K562 (cell line): ENCODE results near the gene MYO15B. TPM values are rescaled to one million over a fixed set of nuclear protein-coding genes. Genes with fewer than 3 reads are reported as not detected.

Experiments
- ATAC-seq: fragments of 200-7000 bp; cut with Tn5 transposase; 3 replicates; pipeline ENCODE4 v1.9.1; 2020; ENCODE audit warnings: moderate library complexity
- BruUV-seq: library from RNA; stranded (reverse); fragments of 400-500 nt; replicated peaks from 2 replicates; lab custom pipeline; 2021; lab: Mats Ljungman, UMichigan
- CTCF ChIA-PET: fragments of 300-600 bp; formaldehyde crosslinking; extraction: SDS; loops from one replicate; lab custom pipeline; 2021; ENCODE audit warnings: low intra/inter-chr PET ratio; lab: Yijun Ruan, JAX
- POLR2A ChIA-PET: fragments of 300-600, 350-650 bp; sonication (Branson Sonifier 250); formaldehyde crosslinking; extraction: SDS; loops from one replicate; lab custom pipeline; 2021; ENCODE audit warnings: antibody characterized with exemption, inconsistent platforms; lab: Yijun Ruan, JAX
- DNase-seq, 4 experiments: peaks; one replicate each; pipeline versions ENCODE4 v3.0.0 to v3.0.0-alpha.2; 2011 to 2018; ENCODE audit warnings: low spot score in 3 of 4, mixed read lengths in 3 of 4; ENCODE audit errors: extremely low read depth in 1 of 4
- FAIRE-seq: peaks from 2 replicates; lab custom pipeline; 2011; peaks lifted over from hg19 to GRCh38; lab: Jason Lieb, UNC
- H2AFZ ChIP-seq: 2 replicates; pipeline ENCODE4 v1.6.0; 2011; ENCODE audit warnings: low read depth, low read length, control low read depth, inconsistent platforms
- H3K27ac ChIP-seq: fragments of 200-600 bp; 3 replicates; pipeline ENCODE4 v1.8.0; 2011; ENCODE audit warnings: low read depth, mild to moderate bottlenecking, control low read depth, inconsistent platforms, low read length, moderate library complexity, mixed read lengths; ENCODE audit errors: extremely low read depth
- H3K27me3 ChIP-seq, 2 experiments: fragments of 300-600 bp in 1 of 2; 2 replicates in 1 of 2; 3 replicates in 1 of 2; pipeline versions ENCODE4 v1.6.0 to v1.8.0; 2011; ENCODE audit warnings: inconsistent platforms in 2 of 2, low read length in 2 of 2, mild to moderate bottlenecking in 1 of 2, mixed read lengths in 1 of 2, moderate library complexity in 1 of 2; ENCODE audit not compliant: control insufficient read depth in 2 of 2, insufficient read depth in 2 of 2
- H3K36me3 ChIP-seq: fragments of 300-600 bp; 3 replicates; pipeline ENCODE4 v1.8.0; 2011; ENCODE audit warnings: mild to moderate bottlenecking, low read length, inconsistent platforms; ENCODE audit not compliant: control insufficient read depth, insufficient read depth
- H3K4me1 ChIP-seq, 2 experiments: fragments of 200-600 bp in 1 of 2; replicated peaks in 1 of 2; 2 replicates in 1 of 2; 3 replicates in 1 of 2; pipeline versions ENCODE4 v1.5.1 to v1.8.0; 2011; ENCODE audit warnings: inconsistent platforms in 2 of 2, low read length in 2 of 2, mild to moderate bottlenecking in 1 of 2, mixed read lengths in 1 of 2, moderate library complexity in 1 of 2; ENCODE audit not compliant: control insufficient read depth in 2 of 2, insufficient read depth in 2 of 2
- H3K4me2 ChIP-seq: 2 replicates; pipeline ENCODE4 v1.6.1; 2011; ENCODE audit warnings: low read length, control low read depth, inconsistent platforms, mixed read lengths; ENCODE audit not compliant: insufficient read depth
- H3K4me3 ChIP-seq: fragments of 200-600 bp; sonication (generic), shearing (Covaris generic); 2 replicates; pipeline ENCODE4 v1.5.1; 2016; ENCODE audit warnings: control low read depth, inconsistent platforms
- H3K79me2 ChIP-seq: fragments of 200-600 bp; 3 replicates; pipeline ENCODE4 v1.8.0; 2011; ENCODE audit warnings: low read length, inconsistent platforms; ENCODE audit not compliant: control insufficient read depth, insufficient read depth
- H3K9ac ChIP-seq, 2 experiments: 2 replicates each; pipeline versions ENCODE4 v1.6.0 to v1.6.1; 2011; ENCODE audit warnings: low read depth in 2 of 2, low read length in 2 of 2, control low read depth in 1 of 2, inconsistent platforms in 1 of 2, mild to moderate bottlenecking in 1 of 2, mixed read lengths in 1 of 2; ENCODE audit not compliant: insufficient read depth in 1 of 2
- H3K9me1 ChIP-seq: one replicate; pipeline ENCODE4 v1.6.0; 2011; ENCODE audit warnings: inconsistent platforms, mild to moderate bottlenecking, low read length, moderate library complexity; ENCODE audit not compliant: control insufficient read depth, insufficient read depth
- H3K9me3 ChIP-seq: replicated peaks from 2 replicates; pipeline ENCODE4 v1.5.1; 2011; ENCODE audit warnings: low read depth, low read length, inconsistent platforms; ENCODE audit not compliant: control insufficient read depth, insufficient read depth
- H4K20me1 ChIP-seq: replicated peaks from 2 replicates; pipeline ENCODE4 v1.6.1; 2011; ENCODE audit warnings: low read length, inconsistent platforms, mixed read lengths; ENCODE audit not compliant: control insufficient read depth, insufficient read depth
- ETV1 ChIP-seq: fragments of 450-650 bp; conservative IDR thresholded peaks from 2 replicates; pipeline ENCODE4 v1.6.1; 2016; ENCODE audit warnings: missing genetic modification characterization, control low read depth, low read depth, missing compliant biosample characterization
- HBP1 ChIP-seq: fragments of 450-650 bp; formaldehyde crosslinking; IDR thresholded peaks from 2 replicates; pipeline ENCODE4 v1.4.0; 2022; ENCODE audit warnings: missing genetic modification characterization
- MGA ChIP-seq: fragments of 450-650 bp; IDR thresholded peaks from 2 replicates; pipeline ENCODE4 v1.6.1; 2016; ENCODE audit warnings: mild to moderate bottlenecking, moderate library complexity
- MYNN ChIP-seq, 2 experiments: sonication (generic); formaldehyde crosslinking in 1 of 2; IDR thresholded peaks; 2 replicates each; pipeline versions ENCODE4 v1.5.0 to v1.6.1; 2016 to 2020; ENCODE audit warnings: antibody characterized with exemption in 1 of 2, missing genetic modification reagents in 1 of 2
- RAD51 ChIP-seq: fragments of 450-650 bp; IDR thresholded peaks from 2 replicates; pipeline ENCODE4 v1.7.1; 2016; ENCODE audit warnings: low read depth, mild to moderate bottlenecking, borderline replicate concordance
- RB1 ChIP-seq: fragments of 450-650 bp; IDR thresholded peaks from 2 replicates; pipeline ENCODE4 v1.6.1; 2017; ENCODE audit warnings: low read depth, mild to moderate bottlenecking
- TCFL5 ChIP-seq: fragments of 250-450 bp; sonication (Bioruptor Pico); conservative IDR thresholded peaks from 2 replicates; pipeline ENCODE4 v1.6.1; 2021; ENCODE audit warnings: mild to moderate bottlenecking, moderate library complexity, matching md5 sums
- ZNF174 ChIP-seq: fragments of 250-450 bp; sonication (Bioruptor Pico); IDR thresholded peaks from 2 replicates; pipeline ENCODE4 v1.4.0; 2020; ENCODE audit warnings: mild to moderate bottlenecking
- ZNF347 ChIP-seq: fragments of 450-650 bp; formaldehyde crosslinking; IDR thresholded peaks from 2 replicates; pipeline ENCODE4 v1.4.0; 2020; ENCODE audit warnings: low read depth, mild to moderate bottlenecking, moderate library complexity
- ZNF507 ChIP-seq: conservative IDR thresholded peaks from 2 replicates; pipeline ENCODE4 v1.6.1; 2017; ENCODE audit warnings: missing genetic modification characterization, missing compliant biosample characterization
- ZNF766 ChIP-seq: fragments of 200-800 bp; sonication (Bioruptor generic); conservative IDR thresholded peaks from 2 replicates; pipeline ENCODE4 v1.6.1; 2016; ENCODE audit warnings: missing genetic modification characterization, missing compliant biosample characterization
- WGBS: fragments of 100-300 bp; shearing (Covaris generic); methylation state at CpG from one replicate; pipeline ENCODE4 v1.1.6; 2016; ENCODE audit warnings: low coverage, mixed read lengths; ENCODE audit not compliant: insufficient coverage; ENCODE audit errors: missing lambda C conversion rate; 5-methylcytosine and 5-hydroxymethylcytosine counted together
- in situ Hi-C: fragments of 300-500 bp; cut with MboI; formaldehyde crosslinking; loops from 4 replicates; pipeline ENCODE4 v1.15.0; 2018; ENCODE audit warnings: inconsistent platforms, mixed read lengths
- intact Hi-C: fragments of 100-400 bp; cut with micrococcal nuclease; formaldehyde crosslinking; loops from 2 replicates; pipeline ENCODE4 v1.14.2; 2022
- polyA plus RNA-seq, 8 experiments: library from polyadenylated mRNA; depleted of rRNA in 4 of 8; stranded (reverse) in 5 of 8; unstranded in 3 of 8; fragments of >200 nt; fragmentation: Nextera tagmentation in 2 of 8; fragmentation: Illumina TruSeq in 1 of 8; extraction: Ambion mirVana in 2 of 8; extraction: Trizol in 1 of 8; gene quantifications; 2 replicates each; pipeline versions ENCODE4 v1.2.1 to v1.2.3, GENCODE V29; 2011 to 2014; ENCODE audit warnings: inconsistent platforms in 1 of 8, missing spikeins in 1 of 8
- total RNA-seq, 7 experiments: library from RNA; depleted of rRNA in 6 of 7; stranded (reverse); fragments of >200 nt in 6 of 7; fragmentation: Illumina TruSeq in 2 of 7; extraction: Trizol in 2 of 7; gene quantifications; 2 replicates each; pipeline versions ENCODE4 v1.2.1 to v1.2.3, GENCODE V29; 2011 to 2021; ENCODE audit warnings: low replicate concordance in 1 of 7

The MYO15B gene
- total and polyA plus RNA-seq, 9 of the 15 experiments (the other 6 are each of a cell fraction or from before 2014, with no cell fraction given), result 0.05 to 3.1 (median 0.83) TPM; not detected in 2

GRCh38 chr17:75607086-75607485 is 19.5 kb downstream of the MYO15B start:
- H3K27me3 ChIP-seq, result peaks cover 14 to 31% of the 10 kb centered on the region in 2 experiments; a peak in 4 of 5 replicates
- no peak overlapping the region for H3K9ac ChIP-seq
- H3K4me3 ChIP-seq, result no peak overlapping the region
- H3K27ac ChIP-seq, result no peak overlapping the region
- H2AFZ ChIP-seq, result no peak overlapping the region
- H3K9me1 ChIP-seq, result no peaks in the 10 kb centered on the region
- FAIRE-seq (no peak), DNase-seq (no peak), ATAC-seq (no peak)
- no peaks in the 10 kb centered on the region for H4K20me1 ChIP-seq
- WGBS, result 5% methylated on average over 5 of the region's 5 CpGs
- CTCF ChIA-PET, result no interaction called here
- H3K79me2 ChIP-seq, result no peaks in the 10 kb centered on the region
- H3K36me3 ChIP-seq, result no peaks in the 10 kb centered on the region
- no peak overlapping the region for H3K4me2 ChIP-seq
- in situ Hi-C loops, result no loop called here
- peaks cover 0 to 26% of the 10 kb centered on the region in 2 experiments; a peak in 3 of 5 replicates for H3K4me1 ChIP-seq
- intact Hi-C loops, result no loop called here
- H3K9me3 ChIP-seq, result no peaks in the 10 kb centered on the region
- no TSS peak for BruUV-seq
- POLR2A ChIA-PET, result no interaction called here
- TF ChIP-seq ZNF507 (tag), result no peak
- TF ChIP-seq TCFL5 (CRISPR knock-in tag), result no peak
- TF ChIP-seq ZNF766 (CRISPR knock-in tag), result no peak
- TF ChIP-seq RB1, result no peak
- no peak for TF ChIP-seq ZNF347 (CRISPR knock-in tag)
- no peak for TF ChIP-seq ZNF174 (CRISPR knock-in tag)
- no peak for TF ChIP-seq MGA
- no peak for TF ChIP-seq RAD51
- no peak for TF ChIP-seq HBP1
- no peak for TF ChIP-seq MYNN (IDR thresholded peaks at IDR 0.05)
- TF ChIP-seq MYNN (CRISPR knock-in tag; IDR thresholded peaks at IDR 0.05), result no peak
- no peak for TF ChIP-seq ETV1 (tag)
